LNCaP clone FGC (cell line): ENCODE results near the gene MGA.
"Not testable (repeated sequence)": the region's sequence is repeated elsewhere in the genome, so short reads cannot be mapped to it uniquely, and the experiment has no call there.

Source experiments
- DNase-seq: peaks from one replicate; pipeline ENCODE4 v3.0.0-alpha.2; 2011; ENCODE audit warnings: low read depth
- H3K4me3 ChIP-seq: 2 replicates; pipeline ENCODE4 v1.5.1; 2011; ENCODE audit warnings: mild to moderate bottlenecking, low read depth, low read length, control low read depth
- CTCF ChIP-seq: IDR thresholded peaks from 2 replicates; pipeline ENCODE4 v1.5.1; 2012; ENCODE audit warnings: mild to moderate bottlenecking; ENCODE audit not compliant: control insufficient read depth, insufficient read depth; ENCODE audit errors: extremely low read depth

MGA gene

GRCh38 chr15:41734079-41734478, 73.9 kb downstream of the MGA start:
- no peak overlapping the region for H3K4me3 ChIP-seq
- no peak for DNase-seq
- no peak for TF ChIP-seq CTCF

DNA sequence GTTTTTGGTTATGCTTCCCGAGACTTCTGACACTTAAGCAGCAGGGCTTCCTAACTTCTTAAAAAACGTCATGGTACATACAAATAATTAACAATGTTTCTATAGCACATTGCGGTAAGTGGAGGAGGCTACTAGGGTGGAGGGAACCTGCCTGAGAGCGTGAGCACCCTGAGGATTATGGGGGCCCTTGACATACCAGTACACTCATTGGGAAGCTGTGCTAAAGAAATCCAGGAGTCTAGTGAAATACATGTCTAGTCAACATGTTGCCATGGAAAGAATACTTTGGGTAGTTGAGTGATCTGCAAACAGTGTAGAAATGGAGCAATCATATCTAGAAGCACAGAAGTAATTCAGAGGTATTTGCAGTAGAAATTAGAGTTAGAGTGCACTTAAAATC, 74.8 kb downstream of the MGA start:
- no peak for TF ChIP-seq CTCF
- H3K4me3 ChIP-seq, result no peak overlapping the region
- no peak for DNase-seq

DNA sequence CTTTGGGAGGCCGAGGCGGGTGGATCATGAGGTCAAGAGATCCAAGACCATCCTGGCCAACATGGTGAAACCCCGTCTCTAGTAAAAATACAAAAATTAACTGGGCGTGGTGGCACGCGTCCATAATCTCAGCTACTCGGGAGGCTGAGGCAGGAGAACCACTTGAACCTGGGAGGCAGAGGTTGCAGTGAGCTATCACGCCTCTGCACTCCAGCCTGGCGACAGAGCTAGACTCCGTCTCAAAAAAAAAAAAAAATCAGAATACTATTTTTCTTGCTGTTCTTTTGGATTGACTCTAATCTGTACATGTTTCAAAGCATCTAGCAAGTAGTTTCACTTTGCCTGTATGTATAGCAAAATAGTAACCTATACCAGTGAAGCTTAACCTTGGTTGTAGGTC, 75.3 kb downstream of the MGA start:
- not testable (repeated sequence) for H3K4me3 ChIP-seq, DNase-seq

DNA sequence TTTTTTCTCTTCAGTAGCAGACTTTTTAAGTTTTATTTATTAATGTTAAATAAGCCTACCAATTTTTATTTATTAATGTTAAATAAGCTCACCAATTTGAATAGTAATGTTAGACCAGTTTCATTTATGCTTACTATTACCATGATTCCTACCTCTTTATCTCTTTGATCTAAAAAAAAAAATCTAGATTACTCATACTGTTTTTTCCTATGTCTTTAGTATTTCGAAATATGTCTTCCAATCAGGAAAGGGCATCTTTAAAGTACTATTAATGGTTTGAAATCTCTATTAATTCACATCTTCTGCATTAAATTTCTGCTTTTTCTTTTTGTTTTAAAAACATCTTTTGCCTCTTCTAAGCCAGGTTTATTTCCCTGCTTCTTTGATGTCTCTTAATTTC, 86.6 kb downstream of the MGA start:
- H3K4me3 ChIP-seq, result no peak overlapping the region
- TF ChIP-seq CTCF, result no peak
- no peak for DNase-seq

GRCh38 chr15:41756198-41756597, 96.0 kb downstream of the MGA start:
- TF ChIP-seq CTCF, result no peak
- DNase-seq, result no peak
- no peak overlapping the region for H3K4me3 ChIP-seq

DNA sequence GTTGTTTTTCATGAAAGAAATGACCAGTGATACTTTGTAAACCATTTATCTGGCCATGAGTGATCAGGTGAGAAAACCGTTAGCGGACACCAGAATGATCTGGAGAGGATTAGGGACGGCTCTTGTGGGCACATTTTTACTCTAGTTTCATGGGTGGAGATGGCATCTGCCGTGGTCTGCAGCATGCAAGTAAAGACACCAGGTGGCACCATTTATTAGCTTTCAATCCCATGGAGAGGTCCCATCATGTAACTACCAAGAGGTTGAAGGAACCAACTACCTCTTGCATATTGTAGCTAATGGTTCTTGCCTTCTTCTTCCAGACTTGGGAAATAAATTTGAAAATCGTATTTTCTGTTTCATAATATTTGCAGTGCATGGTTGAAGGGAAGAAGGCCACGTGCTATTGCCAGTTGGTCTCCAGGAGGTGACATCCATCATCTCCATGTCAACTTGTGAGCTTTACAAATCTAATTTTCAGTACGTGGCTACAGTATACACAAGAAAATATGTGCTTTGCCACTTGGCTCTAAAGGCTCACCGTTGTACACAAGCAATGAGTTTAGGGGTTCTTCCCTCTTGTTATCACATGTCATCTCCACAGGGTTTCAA, 112.6 kb downstream of the MGA start:
- TF ChIP-seq CTCF, result peak; percentile 58
- DNase-seq, result peak; percentile 28
- no peak overlapping the region for H3K4me3 ChIP-seq

- no peak overlapping the region; the same call in 1 of the 2 replicates for H3K4me3 ChIP-seq
- no peak for TF ChIP-seq CTCF
- DNase-seq, result no peak
These were observed 113.1 kb downstream of the MGA start for GRCh38 chr15:41773332-41773728.

DNA sequence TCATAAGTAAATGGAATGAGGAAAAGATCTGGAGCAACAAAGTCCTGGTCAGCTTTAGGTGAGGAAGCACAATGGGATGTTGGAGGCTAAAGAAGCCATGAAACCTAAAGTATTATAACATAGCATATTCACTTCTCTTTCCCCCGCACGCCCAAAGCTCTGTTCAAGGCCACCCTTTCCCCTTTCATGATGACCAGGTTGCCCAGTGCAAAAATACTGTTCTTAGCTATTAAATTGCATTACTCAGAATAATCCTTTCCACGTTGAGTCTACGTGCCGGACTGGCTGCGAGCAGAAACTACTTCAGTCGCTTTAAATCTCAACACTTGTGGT, 113.5 kb downstream of the MGA start:
- TF ChIP-seq CTCF, result no peak
- no peak for DNase-seq

More for the DNA sequence above, 113.5 kb downstream of the MGA start:
- peak overlapping the region; percentile 84 for H3K4me3 ChIP-seq
